KMS-11 (cell line): ENCODE results near the gene FCHSD2.
A peak's percentile ranks its signal among the peaks of the same experiment; 100 is the strongest.

Source experiments
- H2AFZ ChIP-seq: fragments of 200-600 bp; sonication (generic); 2 replicates; pipeline ENCODE4 v1.6.1; 2016; ENCODE audit warnings: antibody characterized with exemption, mixed run types, low read depth
- H3K27ac ChIP-seq: fragments of 200-600 bp; sonication (generic); 2 replicates; pipeline ENCODE4 v1.6.1; 2016; ENCODE audit warnings: mild to moderate bottlenecking, mixed run types
- H3K27me3 ChIP-seq: fragments of 200-600 bp; sonication (generic); 2 replicates; pipeline ENCODE4 v1.6.1; 2017; ENCODE audit warnings: mild to moderate bottlenecking, low read depth, mixed run types, moderate library complexity; ENCODE audit not compliant: insufficient read depth
- H3K36me3 ChIP-seq: fragments of 200-600 bp; sonication (generic); 2 replicates; pipeline ENCODE4 v1.6.1; 2017; ENCODE audit warnings: mild to moderate bottlenecking, mixed run types; ENCODE audit not compliant: insufficient read depth
- H3K4me1 ChIP-seq: fragments of 200-600 bp; sonication (generic); 2 replicates; pipeline ENCODE4 v1.6.1; 2016; ENCODE audit warnings: mild to moderate bottlenecking, low read depth, mixed run types; ENCODE audit not compliant: poor library complexity, severe bottlenecking
- H3K4me2 ChIP-seq: fragments of 200-600 bp; sonication (generic); 2 replicates; pipeline ENCODE4 v1.7.0; 2016; ENCODE audit warnings: mild to moderate bottlenecking, mixed run types
- H3K4me3 ChIP-seq: fragments of 200-600 bp; sonication (generic); IDR thresholded peaks from 2 replicates; pipeline ENCODE4 v1.6.1; 2017; ENCODE audit warnings: low read depth, low read length, mixed read lengths; ENCODE audit not compliant: insufficient read depth
- H3K79me2 ChIP-seq: fragments of 200-600 bp; sonication (generic); 2 replicates; pipeline ENCODE4 v1.6.1; 2016; ENCODE audit warnings: low read depth, mixed run types; ENCODE audit not compliant: insufficient read depth
- H3K9ac ChIP-seq: fragments of 200-600 bp; sonication (generic); 2 replicates; pipeline ENCODE4 v1.6.1; 2016; ENCODE audit warnings: mild to moderate bottlenecking, mixed run types
- H4K20me1 ChIP-seq: fragments of 200-600 bp; sonication (generic); 2 replicates; pipeline ENCODE4 v1.6.1; 2016; ENCODE audit warnings: mild to moderate bottlenecking, mixed run types; ENCODE audit not compliant: insufficient read depth
- CTCF ChIP-seq: fragments of 200-600 bp; sonication (generic); conservative IDR thresholded peaks from 2 replicates; pipeline ENCODE4 v1.6.1; 2017; ENCODE audit warnings: low read depth, mild to moderate bottlenecking, antibody characterized with exemption, low read length, moderate library complexity, mixed read lengths

FCHSD2 gene

GRCh38 chr11:72821920-72822799, 320.0 kb downstream of the FCHSD2 start:
- H3K36me3 ChIP-seq: no peaks in the 10 kb centered on the region
- H3K4me2 ChIP-seq: peak overlapping the region; percentile 82
- no peaks in the 10 kb centered on the region for H3K27me3 ChIP-seq
- no peaks in the 10 kb centered on the region for H3K79me2 ChIP-seq
- peak overlapping the region; percentile 52 for H2AFZ ChIP-seq
- no peak overlapping the region for H3K4me3 ChIP-seq
- peaks cover 23% of the 10 kb centered on the region for H3K4me1 ChIP-seq
- no peaks in the 10 kb centered on the region for H4K20me1 ChIP-seq
- peak overlapping the region; percentile 37; the same call in 1 of the 2 replicates for H3K9ac ChIP-seq
- no peak; the same call in 1 of the 2 replicates for TF ChIP-seq CTCF
- H3K27ac ChIP-seq: no peak overlapping the region

- no peak for TF ChIP-seq CTCF
- Histone ChIP-seq H3K9ac (peak overlapping the region; percentile 37; the same call in 1 of the 2 replicates), H3K27me3 (no peaks in the 10 kb centered on the region), H3K4me3 (no peak overlapping the region), H3K27ac (no peak overlapping the region), H3K79me2 (peaks cover 2% of the 10 kb centered on the region), H4K20me1 (no peaks in the 10 kb centered on the region), H2AFZ (peak overlapping the region; percentile 52; the same call in 1 of the 2 replicates), H3K4me2 (peak overlapping the region; percentile 60; the same call in 1 of the 2 replicates), H3K4me1 (peaks cover 30% of the 10 kb centered on the region), H3K36me3 (no peaks in the 10 kb centered on the region)
Observed at GRCh38 chr11:72821221-72821919, 320.7 kb downstream of the FCHSD2 start.

GRCh38 chr11:72820439-72821139, 321.5 kb downstream of the FCHSD2 start:
- Histone ChIP-seq H2AFZ (no peak overlapping the region), H3K4me3 (no peak overlapping the region), H3K4me2 (no peak overlapping the region), H3K36me3 (no peaks in the 10 kb centered on the region), H3K9ac (no peak overlapping the region), H3K27me3 (no peaks in the 10 kb centered on the region), H3K27ac (no peak overlapping the region), H3K79me2 (peaks cover 6% of the 10 kb centered on the region), H3K4me1 (peaks cover 38% of the 10 kb centered on the region), H4K20me1 (no peaks in the 10 kb centered on the region)
- no peak for TF ChIP-seq CTCF

- H3K4me3 ChIP-seq: no peak overlapping the region
- no peak for TF ChIP-seq CTCF
- H3K4me1 ChIP-seq: peaks cover 40% of the 10 kb centered on the region
- H3K27me3 ChIP-seq: no peaks in the 10 kb centered on the region
- H3K4me2 ChIP-seq: no peak overlapping the region
- peaks cover 6% of the 10 kb centered on the region for H3K79me2 ChIP-seq
- H2AFZ ChIP-seq: no peak overlapping the region
- no peaks in the 10 kb centered on the region for H3K36me3 ChIP-seq
- H3K27ac ChIP-seq: no peak overlapping the region
- H4K20me1 ChIP-seq: no peaks in the 10 kb centered on the region
- H3K9ac ChIP-seq: no peak overlapping the region
Observed at GRCh38 chr11:72818971-72819370, 323.1 kb downstream of the FCHSD2 start.
